Neuronal stem cell (in vitro differentiated cells): Measurements from ENCODE around the gene PKNOX2.

Experiments used
- DNase-seq: peaks from one replicate; pipeline ENCODE4 v3.0.0-alpha.2; 2013; ENCODE audit warnings: low spot score
- H2AFZ ChIP-seq: one replicate; pipeline ENCODE4 v1.6.1; 2013; ENCODE audit warnings: mild to moderate bottlenecking, low read length, inconsistent platforms
- H2AK5ac ChIP-seq: 2 replicates; pipeline ENCODE4 v1.6.1; 2013; ENCODE audit warnings: low read depth, mild to moderate bottlenecking, inconsistent platforms, low read length, moderate library complexity, mixed read lengths
- H2BK120ac ChIP-seq: 2 replicates; pipeline ENCODE4 v1.6.1; 2013; ENCODE audit warnings: low read depth, mild to moderate bottlenecking, inconsistent platforms, low read length, moderate library complexity, mixed read lengths
- H2BK12ac ChIP-seq: one replicate; pipeline ENCODE4 v1.6.1; 2013; ENCODE audit warnings: low read length, inconsistent platforms
- H2BK15ac ChIP-seq: 2 replicates; pipeline ENCODE4 v1.6.1; 2013; ENCODE audit warnings: mild to moderate bottlenecking, low read length, inconsistent platforms, mixed read lengths
- H2BK5ac ChIP-seq: one replicate; pipeline ENCODE4 v1.6.1; 2013; ENCODE audit warnings: inconsistent platforms, mild to moderate bottlenecking, low read length, moderate library complexity
- H3K14ac ChIP-seq: one replicate; pipeline ENCODE4 v1.6.1; 2013; ENCODE audit warnings: low read length, inconsistent platforms
- H3K18ac ChIP-seq: 2 replicates; pipeline ENCODE4 v1.6.1; 2013; ENCODE audit warnings: low read length, inconsistent platforms
- H3K23ac ChIP-seq: 2 replicates; pipeline ENCODE4 v1.6.1; 2013; ENCODE audit warnings: low read depth, mild to moderate bottlenecking, mixed read lengths, low read length, inconsistent platforms; ENCODE audit not compliant: poor library complexity
- H3K27ac ChIP-seq: replicated peaks from 3 replicates; pipeline ENCODE4 v1.5.1; 2013; ENCODE audit warnings: low read length, inconsistent platforms
- H3K27me3 ChIP-seq, 3 experiments: 2 replicates each; pipeline ENCODE4 v1.6.1; 2013; ENCODE audit warnings: low read length in 3 of 3, mild to moderate bottlenecking in 2 of 3, inconsistent platforms in 1 of 3, low read depth in 1 of 3, mixed read lengths in 1 of 3, moderate library complexity in 1 of 3; ENCODE audit not compliant: control insufficient read depth in 3 of 3, insufficient read depth in 3 of 3
- H3K36me3 ChIP-seq, 2 donors: replicated peaks in 1 of 2; 2 replicates each; pipeline ENCODE4 v1.6.1; 2013; ENCODE audit warnings: low read length in 2 of 2; ENCODE audit not compliant: control insufficient read depth in 2 of 2, insufficient read depth in 2 of 2
- H3K4ac ChIP-seq: 2 replicates; pipeline ENCODE4 v1.6.1; 2013; ENCODE audit warnings: inconsistent platforms, mild to moderate bottlenecking, low read length, moderate library complexity
- H3K4me1 ChIP-seq, 2 donors: 1 replicate in 1 of 2; 2 replicates in 1 of 2; pipeline ENCODE4 v1.6.1; 2013; ENCODE audit warnings: low read length in 2 of 2, low read depth in 1 of 2; ENCODE audit not compliant: control insufficient read depth in 2 of 2, insufficient read depth in 1 of 2
- H3K4me2 ChIP-seq: one replicate; pipeline ENCODE4 v1.6.1; 2013; ENCODE audit warnings: mild to moderate bottlenecking, low read length, inconsistent platforms; ENCODE audit not compliant: insufficient read depth, poor library complexity, severe bottlenecking
- H3K4me3 ChIP-seq, 2 donors: 2 replicates each; pipeline ENCODE4 v1.5.1; 2013; ENCODE audit warnings: low read length in 2 of 2, mild to moderate bottlenecking in 2 of 2, inconsistent platforms in 1 of 2, moderate library complexity in 1 of 2
- H3K79me1 ChIP-seq: one replicate; pipeline ENCODE4 v1.6.1; 2013; ENCODE audit warnings: low read depth, mild to moderate bottlenecking, inconsistent platforms, low read length, moderate library complexity
- H3K9ac ChIP-seq: one replicate; pipeline ENCODE4 v1.6.1; 2013; ENCODE audit warnings: mild to moderate bottlenecking, low read depth, low read length, inconsistent platforms; ENCODE audit not compliant: poor library complexity
- H3K9me3 ChIP-seq, 2 donors: replicated peaks in 1 of 2; 2 replicates each; pipeline versions ENCODE3 to v1.6.1; 2013; ENCODE audit warnings: low read length in 2 of 2, mild to moderate bottlenecking in 2 of 2, inconsistent platforms in 1 of 2, low read depth in 1 of 2, mixed read lengths in 1 of 2, moderate library complexity in 1 of 2; ENCODE audit not compliant: control insufficient read depth in 2 of 2, insufficient read depth in 1 of 2
- H4K8ac ChIP-seq: one replicate; pipeline ENCODE4 v1.6.1; 2013; ENCODE audit warnings: low read depth, mild to moderate bottlenecking, inconsistent platforms, low read length, moderate library complexity
- H4K91ac ChIP-seq: one replicate; pipeline ENCODE4 v1.6.1; 2013; ENCODE audit warnings: low read length, low read depth, mild to moderate bottlenecking, inconsistent platforms; ENCODE audit not compliant: poor library complexity
- WGBS, 2 donors: extraction: QIAGEN DNeasy Blood & Tissue Kit; methylation state at CpG; one replicate each; pipeline ENCODE4 v1.1.7; 2013; ENCODE audit warnings: missing lambda C conversion rate in 2 of 2, mixed read lengths in 1 of 2; ENCODE audit not compliant: insufficient read length in 2 of 2, insufficient replicate concordance in 1 of 2; ENCODE audit errors: extremely low coverage in 2 of 2; 5-methylcytosine and 5-hydroxymethylcytosine counted together

PKNOX2 gene

DNA sequence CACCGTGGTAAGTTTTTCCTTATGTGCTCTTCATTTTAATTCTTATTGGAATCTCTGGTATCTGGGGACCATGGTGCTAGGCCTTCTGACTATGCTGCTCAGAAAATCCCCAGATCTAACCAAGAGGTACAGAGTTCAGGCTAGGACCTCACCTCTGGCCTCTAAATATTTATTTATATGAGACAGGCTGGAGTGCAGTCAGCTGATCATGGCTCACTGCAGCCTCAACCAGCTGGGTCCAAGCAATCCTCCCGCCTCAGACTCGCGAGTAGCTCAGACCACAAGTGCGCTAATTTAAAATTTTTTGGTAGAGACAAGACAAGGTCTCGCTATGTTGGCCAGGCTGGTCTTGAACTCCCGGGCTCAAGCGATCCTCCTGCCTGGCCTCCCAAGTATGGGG is 38.4 kb downstream of the PKNOX2 start:
- H3K4me2 ChIP-seq: no peak overlapping the region
- no peak overlapping the region for H2BK15ac ChIP-seq
- H3K18ac ChIP-seq: no peak overlapping the region
- no peak overlapping the region for H3K23ac ChIP-seq
- no peak overlapping the region for H2BK5ac ChIP-seq
- H2AFZ ChIP-seq: no peak overlapping the region
- peaks cover 8% of the 10 kb centered on the region for H3K79me1 ChIP-seq
- H3K4ac ChIP-seq: no peak overlapping the region
- no peak overlapping the region for H3K27ac ChIP-seq
- no peak overlapping the region for H4K91ac ChIP-seq
- no peak overlapping the region for H2BK12ac ChIP-seq
- no peak overlapping the region for H3K14ac ChIP-seq
- no peaks in the 10 kb centered on the region for H3K27me3 ChIP-seq
- H3K4me3 ChIP-seq: no peak overlapping the region
- H4K8ac ChIP-seq: no peak overlapping the region
- no peak for DNase-seq
- no peak overlapping the region for H2AK5ac ChIP-seq
- H3K9me3 ChIP-seq: no peaks in the 10 kb centered on the region
- no peak overlapping the region for H2BK120ac ChIP-seq
- no CpG with 5 or more reads among the region's 8 CpGs for WGBS, 2 donors
- H3K4me1 ChIP-seq: peaks cover 10 to 38% of the 10 kb centered on the region in 2 donors
- no peak overlapping the region for H3K9ac ChIP-seq
- H3K36me3 ChIP-seq: peaks cover 1 to 41% of the 10 kb centered on the region in 2 donors

DNA sequence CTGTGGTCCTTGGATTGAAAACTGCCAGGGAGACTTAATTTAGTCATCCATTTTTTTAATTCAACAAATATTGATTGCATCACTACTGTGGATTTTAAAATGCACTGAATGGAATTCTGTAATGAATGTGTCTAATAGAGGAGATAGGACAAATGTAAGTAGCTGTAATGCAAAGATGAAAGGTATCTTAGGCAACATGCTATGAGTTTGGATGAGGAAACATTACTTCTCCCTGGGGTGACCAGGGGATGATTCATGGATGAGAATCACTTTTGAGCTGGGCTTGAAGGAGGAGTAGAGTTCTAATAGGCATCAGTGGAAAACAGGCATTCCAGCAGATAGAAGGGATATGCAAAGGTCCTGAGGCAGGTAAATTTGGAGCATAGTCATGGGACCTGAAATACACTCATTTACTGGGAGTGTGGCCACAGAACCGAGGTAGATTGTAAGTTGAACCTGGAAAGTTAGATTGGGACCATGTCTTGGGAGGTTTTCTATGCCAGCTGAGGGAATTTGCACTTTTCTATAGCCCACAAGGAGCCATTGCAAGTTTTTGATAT is 43.4 kb downstream of the PKNOX2 start:
- no peak overlapping the region for H3K9ac ChIP-seq
- H3K23ac ChIP-seq: no peak overlapping the region
- no peak overlapping the region for H2BK12ac ChIP-seq
- H2BK120ac ChIP-seq: no peak overlapping the region
- no peak overlapping the region for H2BK15ac ChIP-seq
- peaks cover 0 to 20% of the 10 kb centered on the region in 2 donors for H3K36me3 ChIP-seq
- no peak overlapping the region for H3K27ac ChIP-seq
- H2AFZ ChIP-seq: no peak overlapping the region
- H4K91ac ChIP-seq: no peak overlapping the region
- H3K4me1 ChIP-seq: peaks cover 24 to 36% of the 10 kb centered on the region in 2 donors
- no peak overlapping the region for H4K8ac ChIP-seq
- no CpG with 5 or more reads among the region's 1 CpG for WGBS, 2 donors
- H3K14ac ChIP-seq: no peak overlapping the region
- no peak overlapping the region for H3K4me2 ChIP-seq
- H3K9me3 ChIP-seq: no peaks in the 10 kb centered on the region
- H2BK5ac ChIP-seq: no peak overlapping the region
- no peaks in the 10 kb centered on the region for H3K27me3 ChIP-seq
- no peak overlapping the region for H3K4me3 ChIP-seq
- H3K79me1 ChIP-seq: peaks cover 3% of the 10 kb centered on the region
- no peak overlapping the region for H2AK5ac ChIP-seq
- no peak overlapping the region for H3K4ac ChIP-seq
- no peak for DNase-seq
- H3K18ac ChIP-seq: no peak overlapping the region

DNA sequence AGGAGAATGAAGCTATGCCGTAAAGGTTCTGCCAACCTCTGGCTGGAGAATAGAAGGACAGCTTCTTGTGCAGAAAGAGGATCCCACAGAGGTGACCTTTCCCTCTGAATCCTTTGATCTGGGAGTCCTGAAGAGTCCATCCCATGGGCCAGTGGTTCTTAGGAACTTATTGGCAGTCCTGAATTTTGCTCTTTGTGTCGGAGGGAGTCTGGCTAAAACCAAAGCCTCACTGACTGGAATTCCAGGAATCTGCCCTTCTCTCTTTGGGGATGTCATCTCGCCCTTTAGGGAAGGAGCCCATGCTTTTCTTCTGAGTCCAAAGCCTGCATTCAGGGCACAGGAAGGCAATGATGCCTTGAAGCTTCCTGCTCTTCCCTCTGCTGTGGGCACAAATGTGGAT is 45.5 kb downstream of the PKNOX2 start:
- H2BK120ac ChIP-seq: no peak overlapping the region
- no peak for DNase-seq
- no peak overlapping the region for H3K4me2 ChIP-seq
- no peak overlapping the region for H2BK15ac ChIP-seq
- no peak overlapping the region for H2BK12ac ChIP-seq
- H3K9me3 ChIP-seq: no peaks in the 10 kb centered on the region
- H3K27ac ChIP-seq: peak overlapping the region; percentile 60
- WGBS, 2 donors: no CpG with 5 or more reads among the region's 3 CpGs
- no peak overlapping the region for H3K4ac ChIP-seq
- no peak overlapping the region for H3K4me3 ChIP-seq
- no peak overlapping the region for H4K91ac ChIP-seq
- no peaks in the 10 kb centered on the region for H3K27me3 ChIP-seq
- no peak overlapping the region for H3K14ac ChIP-seq
- H2BK5ac ChIP-seq: no peak overlapping the region
- no peak overlapping the region for H3K9ac ChIP-seq
- H3K23ac ChIP-seq: no peak overlapping the region
- no peak overlapping the region for H4K8ac ChIP-seq
- H3K36me3 ChIP-seq: peaks cover 0 to 3% of the 10 kb centered on the region in 2 donors
- no peak overlapping the region for H2AFZ ChIP-seq
- H3K4me1 ChIP-seq: peaks cover 33 to 35% of the 10 kb centered on the region in 2 donors
- H2AK5ac ChIP-seq: no peak overlapping the region
- peaks cover 3% of the 10 kb centered on the region for H3K79me1 ChIP-seq
- no peak overlapping the region for H3K18ac ChIP-seq

DNA sequence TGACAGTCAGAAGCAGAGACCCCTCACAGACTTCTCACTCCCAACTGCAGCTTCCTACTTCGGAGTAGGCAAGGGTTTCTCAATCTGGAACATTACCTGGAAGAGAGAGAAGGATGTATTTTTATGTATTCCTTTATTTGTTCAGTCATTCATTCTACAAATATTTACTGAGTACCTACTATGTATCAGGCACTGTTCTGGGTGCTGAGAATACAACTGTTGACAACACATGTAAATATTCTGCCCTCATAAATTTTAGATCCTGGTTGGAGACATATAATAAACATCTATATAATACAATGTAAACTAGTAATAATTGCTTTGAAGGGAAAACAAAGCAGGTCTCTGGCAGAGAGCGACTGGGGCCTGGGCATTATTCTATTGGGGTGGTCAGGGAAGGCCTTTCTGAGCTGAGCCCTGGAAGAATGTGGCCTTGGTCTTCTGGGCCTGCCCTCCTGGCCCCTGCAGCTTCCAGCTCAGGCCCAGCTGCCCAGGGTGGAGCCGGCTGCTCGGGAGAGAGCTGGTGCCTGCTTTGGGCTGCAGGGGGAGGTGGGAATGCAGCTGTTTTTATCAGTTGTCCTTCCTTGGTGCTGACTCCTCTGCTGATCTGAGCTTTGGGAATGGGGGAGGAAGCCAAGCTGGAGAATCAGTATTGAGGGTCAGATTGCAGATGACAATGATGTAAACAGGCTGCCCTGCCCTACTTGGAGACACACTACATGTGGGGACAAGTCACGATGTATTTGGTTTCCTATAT is 46.8 kb downstream of the PKNOX2 start:
- no peak for DNase-seq
- no peak overlapping the region for H3K23ac ChIP-seq
- H3K4me1 ChIP-seq: peaks cover 41 to 48% of the 10 kb centered on the region in 2 donors
- no peak overlapping the region for H3K4ac ChIP-seq
- no peak overlapping the region for H2BK120ac ChIP-seq
- no peak overlapping the region for H2AK5ac ChIP-seq
- no peak overlapping the region for H3K9ac ChIP-seq
- H3K36me3 ChIP-seq: peaks cover 0 to 3% of the 10 kb centered on the region in 2 donors
- WGBS, 2 donors: no CpG with 5 or more reads among the region's 5 CpGs
- H3K14ac ChIP-seq: no peak overlapping the region
- no peaks in the 10 kb centered on the region for H3K9me3 ChIP-seq
- peak overlapping the region; percentile 30 for H3K18ac ChIP-seq
- H3K4me3 ChIP-seq: no peak overlapping the region
- no peak overlapping the region for H2AFZ ChIP-seq
- no peaks in the 10 kb centered on the region for H3K27me3 ChIP-seq
- H3K79me1 ChIP-seq: no peaks in the 10 kb centered on the region
- no peak overlapping the region for H2BK12ac ChIP-seq
- no peak overlapping the region for H3K4me2 ChIP-seq
- no peak overlapping the region for H2BK5ac ChIP-seq
- no peak overlapping the region for H4K8ac ChIP-seq
- H4K91ac ChIP-seq: no peak overlapping the region
- H3K27ac ChIP-seq: peak overlapping the region; percentile 31
- no peak overlapping the region for H2BK15ac ChIP-seq
